ENCODE measurements around the gene CLIC4. TPM values are rescaled to one million over a fixed set of nuclear protein-coding genes. Genes with fewer than 3 reads are reported as not detected.

CLIC4 gene
- total and polyA plus RNA-seq, 2 of the 8 experiments (the other 6 are each of a cell fraction or from before 2014, with no cell fraction given): 77.5 to 293 TPM

- H3K18ac ChIP-seq (ENCODE audit: extremely low read depth, low read length): no peak overlapping the region
- H3K23me2 ChIP-seq (ENCODE audit: low read depth, low read length): no peaks in the 10 kb centered on the region
- H3K4me2 ChIP-seq (ENCODE audit: insufficient read depth in 1 of 2, low read depth in 2 of 2, low read length in 2 of 2): no peak overlapping the region
- no peaks in the 10 kb centered on the region for H3K79me2 ChIP-seq (ENCODE audit: control insufficient read depth in 1 of 2, insufficient read depth in 2 of 2, low read length in 2 of 2)
- H2AK5ac ChIP-seq (ENCODE audit: low read depth, low read length): no peak overlapping the region
- no peak for FAIRE-seq
- H3K23ac ChIP-seq (ENCODE audit: insufficient read length): no peak overlapping the region
- no peak overlapping the region for H3K56ac ChIP-seq (replicated peaks; ENCODE audit: insufficient read length, low read depth, low read length)
- H2AFZ ChIP-seq (ENCODE audit: low read length): no peak overlapping the region
- no peaks in the 10 kb centered on the region for H3K36me3 ChIP-seq (ENCODE audit: control insufficient read depth in 2 of 4, insufficient read depth in 4 of 4, low read length in 3 of 4)
- H3K4ac ChIP-seq (replicated peaks; ENCODE audit: insufficient read length, low read depth, low read length): no peak overlapping the region
- ChIA-PET POLR2A (ENCODE audit: partially characterized antibody) (no interaction called here), CTCF (ENCODE audit: partially characterized antibody) (interaction anchor here (1.0 to 2.2 kb wide), 8 partner anchors 11 to 179 kb away, joined by 3 to 8 read pairs (median 4); no protein-coding TSS in a partner anchor)
- 91% methylated on average over 10 of the region's 10 CpGs; no CpG with 5 or more reads in 1 of the 2 experiments for WGBS, 2 experiments (ENCODE audit: extremely low coverage in 1 of 2, insufficient coverage in 1 of 2, insufficient read length in 1 of 2, insufficient replicate concordance in 2 of 2, low coverage in 1 of 2, low lambda C conversion rate in 2 of 2, missing lambda C conversion rate in 1 of 2)
- no peak overlapping the region for H4K5ac ChIP-seq (ENCODE audit: insufficient read length, low read depth, low read length)
- H4K20me1 ChIP-seq (replicated peaks in 1 of 2; ENCODE audit: control insufficient read depth in 1 of 2, insufficient read depth in 2 of 2, low read length in 2 of 2): no peaks in the 10 kb centered on the region
- H4K91ac ChIP-seq (replicated peaks; ENCODE audit: insufficient read length, low read length): no peak overlapping the region
- H2BK5ac ChIP-seq (ENCODE audit: low read depth, low read length): no peak overlapping the region
- H3K14ac ChIP-seq (ENCODE audit: insufficient read length): no peak overlapping the region
- no peak overlapping the region for H2BK20ac ChIP-seq (ENCODE audit: low read length)
- H4K8ac ChIP-seq (ENCODE audit: extremely low read depth, insufficient read depth, low read length): no peak overlapping the region
- no peak overlapping the region for H2BK120ac ChIP-seq (replicated peaks; ENCODE audit: low read depth, low read length)
- no peak overlapping the region for H2BK12ac ChIP-seq (ENCODE audit: low read depth, low read length)
- H3K27me3 ChIP-seq (replicated peaks in 1 of 4; ENCODE audit: control insufficient read depth in 3 of 4, extremely low read depth in 1 of 4, insufficient read depth in 3 of 4, low read length in 3 of 4): peaks cover 0 to 4% (median 0%) of the 10 kb centered on the region in 4 experiments; a peak in 2 of 7 replicates
- H3K9ac ChIP-seq (replicated peaks in 1 of 4; ENCODE audit: extremely low read depth in 1 of 4, low read depth in 3 of 4, low read length in 3 of 4): no peak overlapping the region
- H3K79me1 ChIP-seq (ENCODE audit: low read depth, low read length): no peaks in the 10 kb centered on the region
- no peaks in the 10 kb centered on the region for H3K9me3 ChIP-seq (ENCODE audit: insufficient read depth in 2 of 2, low read depth in 1 of 2, low read length in 1 of 2)
- no peak for DNase-seq (ENCODE audit: low read depth in 1 of 2, low spot score in 2 of 2)
- no peak overlapping the region for H3K27ac ChIP-seq (ENCODE audit: low read depth, low read length)
- H3K4me1 ChIP-seq (replicated peaks in 1 of 4; ENCODE audit: control insufficient read depth in 3 of 4, insufficient read depth in 4 of 4, low read length in 3 of 4): peaks cover 0 to 3% (median 2%) of the 10 kb centered on the region in 4 experiments; a peak in 3 of 7 replicates
- H2BK15ac ChIP-seq (ENCODE audit: low read length): no peak overlapping the region
- no peak overlapping the region for H3K4me3 ChIP-seq (ENCODE audit: extremely low read depth in 1 of 4, insufficient read depth in 2 of 4, low read depth in 3 of 4, low read length in 4 of 4)
- TF ChIP-seq SP4 (IDR thresholded peaks at IDR 0.05; ENCODE audit: low read length) (no peak), MAX (IDR thresholded peaks at IDR 0.05) (no peak), TEAD4 (IDR thresholded peaks at IDR 0.05; ENCODE audit: low read depth, low read length) (no peak), RNF2 (IDR thresholded peaks at IDR 0.05; ENCODE audit: borderline replicate concordance, low read depth, low read length, missing control alignments, poor library complexity, severe bottlenecking) (no peak), SRF (IDR thresholded peaks at IDR 0.05; ENCODE audit: low read depth, low read length) (no peak), TAF1 (IDR thresholded peaks at IDR 0.05; ENCODE audit: low read depth, low read length) (no peak), SIN3A (conservative IDR thresholded peaks at IDR 0.05 in 1 of 2, IDR thresholded peaks at IDR 0.05 in 1 of 2; ENCODE audit: low read depth in 1 of 2, low read length in 2 of 2) (no peak), HDAC2 (IDR thresholded peaks at IDR 0.05; ENCODE audit: borderline replicate concordance in 1 of 2, low read depth in 2 of 2, low read length in 2 of 2) (no peak), PHF8 (conservative IDR thresholded peaks at IDR 0.05; ENCODE audit: low read depth, low read length) (no peak), ASH2L (IDR thresholded peaks at IDR 0.05; ENCODE audit: low read length) (no peak), TBP (IDR thresholded peaks at IDR 0.05; ENCODE audit: low read depth, low read length) (no peak)
Observed at GRCh38 chr1:24859063-24860010, 114.1 kb downstream of the CLIC4 start.
